Sigmoid colon (tissue), 4 donors: Measurements from ENCODE around the gene ARSG.

Experiments used
- CTCF ChIP-seq, 4 experiments: fragments of 450-650 bp in 3 of 4; fragments of 200-600 bp in 1 of 4; IDR thresholded peaks; one replicate each; pipeline ENCODE4 v1.5.1; 2016 to 2019; ENCODE audit warnings: antibody characterized with exemption in 4 of 4, mild to moderate bottlenecking in 3 of 4, moderate library complexity in 2 of 4
- EP300 ChIP-seq, 4 donors: sonication (generic); formaldehyde crosslinking; IDR thresholded peaks; one replicate each; pipeline ENCODE4 v1.6.1; 2017; ENCODE audit warnings: antibody characterized with exemption in 4 of 4
- POLR2A ChIP-seq, 2 donors: fragments of 450-650 bp; IDR thresholded peaks; one replicate each; pipeline ENCODE4 v1.6.1; 2016; ENCODE audit warnings: antibody characterized with exemption in 2 of 2, mild to moderate bottlenecking in 2 of 2, moderate library complexity in 2 of 2
- POLR2AphosphoS5 ChIP-seq, 4 donors: sonication (generic); formaldehyde crosslinking; IDR thresholded peaks; one replicate each; pipeline ENCODE4 v1.6.1; 2017; ENCODE audit warnings: antibody characterized with exemption in 4 of 4

GRCh38 chr17:68400404-68400735, 109.1 kb downstream of the ARSG start:
- TF ChIP-seq CTCF (IDR thresholded peaks at IDR 0.05): no peak
- TF ChIP-seq POLR2AphosphoS5 (IDR thresholded peaks at IDR 0.05): no peak
- no peak for TF ChIP-seq POLR2A (IDR thresholded peaks at IDR 0.05)
- no peak for TF ChIP-seq EP300 (IDR thresholded peaks at IDR 0.05)
